Esophagus squamous epithelium (tissue), 4 donors: ENCODE results near the gene BCL7C.

ENCODE experiments used
- CTCF ChIP-seq, 6 experiments: fragments of 450-650 bp in 4 of 6; fragments of 200-600 bp in 2 of 6; sonication (generic) in 2 of 6; IDR thresholded peaks; one replicate each; pipeline ENCODE4 v1.5.1; 2016 to 2019; ENCODE audit warnings: antibody characterized with exemption in 6 of 6, mild to moderate bottlenecking in 4 of 6, moderate library complexity in 4 of 6
- POLR2A ChIP-seq, 4 donors: fragments of 450-650 bp; IDR thresholded peaks; one replicate each; pipeline ENCODE4 v1.6.1; 2017; ENCODE audit warnings: antibody characterized with exemption in 4 of 4, mild to moderate bottlenecking in 4 of 4, moderate library complexity in 3 of 4

- TF ChIP-seq POLR2A (IDR thresholded peaks at IDR 0.05): no peak
- no peak for TF ChIP-seq CTCF (IDR thresholded peaks at IDR 0.05)
Measured at GRCh38 chr16:30918614-30919013, 24.7 kb upstream of the BCL7C start.
